ENCODE results near the gene ZNF608. TPM values are rescaled to one million over a fixed set of nuclear protein-coding genes. Genes with fewer than 3 reads are reported as not detected.
A peak's percentile ranks its signal among the peaks of the same experiment; 100 is the strongest.

ZNF608 gene
- total RNA-seq, 2 donors from 2014 or later, result 13.5 to 30.4 TPM

DNA sequence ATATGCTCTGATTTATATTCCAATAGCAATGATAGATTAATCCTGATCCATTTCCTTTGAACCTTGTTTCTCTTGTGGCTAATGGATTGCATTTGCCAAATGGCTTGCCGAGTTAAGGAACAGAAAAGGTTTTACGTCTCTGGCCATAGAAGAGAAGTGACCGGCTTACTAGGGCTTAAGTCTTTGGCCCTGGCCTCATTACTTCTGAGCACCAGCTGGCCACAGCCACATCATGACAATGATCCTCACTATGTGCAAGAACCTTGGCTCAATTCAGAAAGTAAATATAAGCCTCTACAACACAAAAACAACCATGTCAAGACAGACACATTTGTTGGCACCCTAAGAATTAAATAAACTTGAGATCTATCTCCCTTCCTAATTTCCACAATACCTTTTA, 46.1 kb downstream of the ZNF608 start:
- Histone ChIP-seq H3K9me3 (no peaks in the 10 kb centered on the region), H3K4me3 (no peak overlapping the region), H3K4me1 (ENCODE audit: control insufficient read depth in 1 of 2, low read depth in 2 of 2) (peaks cover 7 to 66% of the 10 kb centered on the region in 2 donors), H3K27ac (no peak overlapping the region), H3K27me3 (replicated peaks; ENCODE audit: insufficient read depth) (no peaks in the 10 kb centered on the region), H3K36me3 (no peaks in the 10 kb centered on the region)
- DNase-seq (ENCODE audit: low spot score), result no peak
- no peak for ATAC-seq (ENCODE audit: insufficient number of reproducible peaks, low FRiP score, low read depth)
- TF ChIP-seq CTCF (IDR thresholded peaks at IDR 0.05), result no peak

DNA sequence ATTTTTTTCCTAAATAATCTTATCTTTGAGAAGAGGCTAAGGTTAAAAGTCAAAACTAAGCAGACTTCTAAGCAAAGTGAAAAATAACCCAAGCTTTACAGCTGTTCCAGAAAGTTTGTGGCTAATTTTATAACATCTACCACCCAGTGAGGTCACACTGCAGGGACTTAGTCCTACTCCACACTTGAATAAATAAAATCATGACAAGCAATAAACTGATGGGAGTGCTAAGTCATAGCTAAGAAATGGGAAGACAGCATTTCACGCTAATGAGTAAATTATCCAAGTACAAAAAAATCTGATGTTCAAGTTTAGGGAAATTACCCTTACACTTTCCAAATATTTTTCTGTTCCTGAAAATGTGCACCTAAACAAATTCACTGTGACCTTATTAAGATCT, 47.7 kb downstream of the ZNF608 start:
- DNase-seq (ENCODE audit: low spot score), result no peak
- H3K27me3 ChIP-seq (replicated peaks; ENCODE audit: insufficient read depth), result no peaks in the 10 kb centered on the region
- no peaks in the 10 kb centered on the region for H3K9me3 ChIP-seq
- ATAC-seq (ENCODE audit: insufficient number of reproducible peaks, low FRiP score, low read depth), result peak; percentile 36
- no peaks in the 10 kb centered on the region for H3K36me3 ChIP-seq
- no peak for TF ChIP-seq CTCF (IDR thresholded peaks at IDR 0.05)
- H3K27ac ChIP-seq, result peak overlapping the region; percentile 68 to 72
- H3K4me3 ChIP-seq, result peak overlapping the region; percentile 28
- peaks cover 7 to 52% of the 10 kb centered on the region in 2 donors for H3K4me1 ChIP-seq (ENCODE audit: control insufficient read depth in 1 of 2, low read depth in 2 of 2)

GRCh38 chr5:124697933-124698591, 48.4 kb downstream of the ZNF608 start:
- peaks cover 7 to 50% of the 10 kb centered on the region in 2 donors for H3K4me1 ChIP-seq (ENCODE audit: control insufficient read depth in 1 of 2, low read depth in 2 of 2)
- DNase-seq (ENCODE audit: low spot score) (no peak), ATAC-seq (ENCODE audit: insufficient number of reproducible peaks, low FRiP score, low read depth) (peak; percentile 66)
- no peaks in the 10 kb centered on the region for H3K36me3 ChIP-seq
- H3K4me3 ChIP-seq, result peak overlapping the region; percentile 28
- H3K27ac ChIP-seq, result peak overlapping the region; percentile 68 to 72
- no peaks in the 10 kb centered on the region for H3K27me3 ChIP-seq (replicated peaks; ENCODE audit: insufficient read depth)
- TF ChIP-seq CTCF (IDR thresholded peaks at IDR 0.05), result no peak
- H3K9me3 ChIP-seq, result no peaks in the 10 kb centered on the region

DNA sequence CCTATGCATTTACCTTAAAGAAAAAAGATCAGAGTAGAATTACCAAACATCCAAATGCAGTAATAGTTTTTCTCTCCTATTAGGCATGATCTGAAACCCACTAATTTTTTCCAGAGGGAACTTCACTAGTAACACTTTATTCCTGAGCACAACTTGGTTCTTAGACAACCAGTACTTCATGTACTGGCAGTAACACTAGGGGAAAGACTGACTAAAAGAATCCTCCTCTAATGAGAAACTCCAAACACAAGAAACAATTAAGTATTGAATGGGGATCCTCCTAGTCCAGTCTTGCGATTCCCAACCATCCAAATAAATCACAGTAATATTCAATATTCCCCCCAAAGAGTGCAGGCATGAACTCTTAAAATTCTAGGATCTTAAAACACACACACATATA, 48.9 kb downstream of the ZNF608 start:
- Histone ChIP-seq H3K27ac (peak overlapping the region; percentile 68 to 72), H3K36me3 (no peaks in the 10 kb centered on the region), H3K27me3 (replicated peaks; ENCODE audit: insufficient read depth) (no peaks in the 10 kb centered on the region), H3K9me3 (no peaks in the 10 kb centered on the region), H3K4me3 (no peak overlapping the region), H3K4me1 (ENCODE audit: control insufficient read depth in 1 of 2, low read depth in 2 of 2) (peaks cover 9 to 52% of the 10 kb centered on the region in 2 donors)
- ATAC-seq (ENCODE audit: insufficient number of reproducible peaks, low FRiP score, low read depth) (no peak), DNase-seq (ENCODE audit: low spot score) (no peak)
- TF ChIP-seq CTCF (IDR thresholded peaks at IDR 0.05), result no peak

DNA sequence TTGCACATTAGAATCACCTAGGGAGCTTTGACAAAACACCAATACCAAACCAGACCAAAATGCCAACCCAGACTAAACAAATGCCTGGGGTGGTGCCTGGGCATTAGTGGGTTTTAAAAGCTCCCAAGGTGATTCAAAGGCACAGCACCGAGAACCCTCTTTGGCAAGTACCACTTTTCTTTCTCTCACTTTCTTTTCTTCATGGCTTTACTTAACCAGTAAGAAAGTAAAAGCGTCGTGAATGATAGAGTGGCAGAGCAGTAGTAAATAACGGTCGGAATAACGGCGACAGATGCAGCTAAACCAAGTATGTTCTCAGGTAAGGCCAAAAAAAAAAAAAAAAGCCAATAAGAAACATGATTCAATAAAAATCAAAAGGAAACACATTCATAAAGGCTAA, 49.5 kb downstream of the ZNF608 start:
- H3K36me3 ChIP-seq, result no peaks in the 10 kb centered on the region

More for the DNA sequence above, 49.5 kb downstream of the ZNF608 start:
- DNase-seq (ENCODE audit: low spot score) (no peak), ATAC-seq (ENCODE audit: insufficient number of reproducible peaks, low FRiP score, low read depth) (no peak)
- Histone ChIP-seq H3K27ac (peak overlapping the region; percentile 68 to 72), H3K9me3 (no peaks in the 10 kb centered on the region), H3K4me1 (ENCODE audit: control insufficient read depth in 1 of 2, low read depth in 2 of 2) (peaks cover 14 to 52% of the 10 kb centered on the region in 2 donors), H3K27me3 (replicated peaks; ENCODE audit: insufficient read depth) (no peaks in the 10 kb centered on the region), H3K4me3 (no peak overlapping the region)
- no peak for TF ChIP-seq CTCF (IDR thresholded peaks at IDR 0.05)

Data from thoracic aorta (tissue), 2 donors.